ENCODE data around the gene TNFSF13.
A peak's percentile ranks its signal among the peaks of the same experiment; 100 is the strongest.

TNFSF13 gene

GRCh38 chr17:7553356-7553755, 5.2 kb upstream of the TNFSF13 start:
- DNase-seq = no peak

DNA sequence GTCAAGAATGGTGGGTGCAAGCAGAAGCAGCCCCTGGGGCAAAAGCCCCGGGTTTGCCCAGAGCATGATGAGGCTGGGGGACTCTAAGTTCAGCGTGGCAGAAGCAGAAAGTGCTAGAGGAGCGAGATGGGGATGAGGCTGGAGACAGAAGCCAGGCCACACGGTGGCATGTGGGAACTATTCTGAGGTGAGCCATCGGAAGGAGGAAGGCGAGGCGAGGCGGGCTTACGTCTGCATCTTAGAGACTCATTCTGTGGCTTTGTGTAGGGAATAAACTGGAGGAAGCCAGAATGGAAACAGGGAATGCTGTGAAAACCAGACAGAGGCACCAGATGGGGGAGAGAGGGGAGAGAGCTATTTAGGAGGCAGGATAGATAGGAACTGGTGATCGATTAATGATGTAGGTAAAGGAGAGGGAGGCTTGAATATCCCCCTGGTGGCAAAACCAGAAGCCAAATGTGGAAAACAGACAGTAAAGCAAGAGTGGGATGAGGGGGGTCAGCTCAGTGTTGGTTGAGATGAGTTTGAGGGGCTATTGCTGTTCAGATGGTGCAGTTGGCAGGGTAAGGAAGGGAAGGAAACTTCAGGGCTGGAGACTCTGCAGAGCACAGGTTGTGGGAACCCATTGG, 3.1 kb upstream of the TNFSF13 start:
- no peak for DNase-seq

DNA sequence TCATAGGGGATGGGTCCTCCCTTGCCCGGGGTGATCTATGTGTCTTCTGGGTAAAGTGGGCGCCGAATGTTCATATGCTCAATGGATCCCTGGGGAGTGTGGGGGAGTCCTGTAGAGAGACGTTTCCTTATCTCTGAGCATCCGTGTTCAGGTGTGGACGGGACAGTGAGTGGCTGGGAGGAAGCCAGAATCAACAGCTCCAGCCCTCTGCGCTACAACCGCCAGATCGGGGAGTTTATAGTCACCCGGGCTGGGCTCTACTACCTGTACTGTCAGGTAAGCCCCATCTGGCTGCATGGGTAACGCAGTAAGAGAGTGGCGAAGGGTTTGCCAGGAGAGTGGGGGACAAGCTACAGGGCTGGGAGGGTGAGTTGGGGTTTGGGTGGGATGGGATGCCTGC, 1.9 kb upstream of the TNFSF13 start:
- no peak for DNase-seq

- no peak for DNase-seq
Measured at GRCh38 chr17:7557147-7557764, 1.3 kb upstream of the TNFSF13 start.

GRCh38 chr17:7557775-7558543, 591 bp upstream of the TNFSF13 start:
- no peak for DNase-seq

- DNase-seq = no peak
Measured at GRCh38 chr17:7559320-7560171, 996 bp downstream of the TNFSF13 start.

DNA sequence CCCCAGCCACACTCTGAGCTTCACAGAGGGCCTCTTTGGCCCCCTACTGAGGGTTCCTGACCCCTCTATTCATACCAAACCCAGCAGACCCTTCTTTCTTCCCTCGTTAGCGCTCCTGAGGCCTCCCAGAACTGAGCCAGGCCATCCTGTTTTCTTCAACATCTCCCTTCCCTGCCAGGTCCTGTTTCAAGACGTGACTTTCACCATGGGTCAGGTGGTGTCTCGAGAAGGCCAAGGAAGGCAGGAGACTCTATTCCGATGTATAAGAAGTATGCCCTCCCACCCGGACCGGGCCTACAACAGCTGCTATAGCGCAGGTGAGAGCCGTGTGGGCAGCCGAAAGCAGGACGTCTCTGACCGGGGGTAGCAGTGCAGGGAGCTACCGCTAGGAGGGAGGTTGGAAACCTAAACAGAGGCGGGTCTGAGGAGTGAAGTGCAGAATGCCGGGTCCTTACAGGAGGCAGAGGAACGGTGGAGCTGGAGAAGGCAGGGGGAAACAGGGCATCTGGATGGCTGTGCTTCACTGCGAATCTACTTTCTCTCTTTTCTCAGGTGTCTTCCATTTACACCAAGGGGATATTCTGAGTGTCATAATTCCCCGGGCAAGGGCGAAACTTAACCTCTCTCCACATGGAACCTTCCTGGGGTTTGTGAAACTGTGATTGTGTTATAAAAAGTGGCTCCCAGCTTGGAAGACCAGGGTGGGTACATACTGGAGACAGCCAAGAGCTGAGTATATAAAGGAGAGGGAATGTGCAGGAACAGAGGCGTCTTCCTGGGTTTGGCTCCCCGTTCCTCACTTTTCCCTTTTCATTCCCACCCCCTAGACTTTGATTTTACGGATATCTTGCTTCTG, 1.9 kb downstream of the TNFSF13 start:
- DNase-seq = no peak

DNA sequence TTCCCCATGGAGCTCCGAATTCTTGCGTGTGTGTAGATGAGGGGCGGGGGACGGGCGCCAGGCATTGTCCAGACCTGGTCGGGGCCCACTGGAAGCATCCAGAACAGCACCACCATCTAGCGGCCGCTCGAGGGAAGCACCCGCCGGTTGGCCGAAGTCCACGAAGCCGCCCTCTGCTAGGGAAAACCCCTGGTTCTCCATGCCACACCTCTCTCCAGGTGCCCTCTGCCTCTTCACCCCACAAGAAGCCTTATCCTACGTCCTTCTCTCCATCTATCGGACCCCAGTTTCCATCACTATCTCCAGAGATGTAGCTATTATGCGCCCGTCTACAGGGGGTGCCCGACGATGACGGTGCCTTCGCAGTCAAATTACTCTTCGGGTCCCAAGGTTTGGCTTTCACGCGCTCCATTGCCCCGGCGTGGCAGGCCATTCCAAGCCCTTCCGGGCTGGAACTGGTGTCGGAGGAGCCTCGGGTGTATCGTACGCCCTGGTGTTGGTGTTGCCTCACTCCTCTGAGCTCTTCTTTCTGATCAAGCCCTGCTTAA, 2.6 kb downstream of the TNFSF13 start:
- DNase-seq = peak; percentile 83

- peak; percentile 84 for DNase-seq
Measured at GRCh38 chr17:7561589-7562207, 3.1 kb downstream of the TNFSF13 start, which contains the start of gene SENP3. Gene SENP3 (plus strand): TSS chr17:7561919. CDS start chr17:7563077, 1,158 bp downstream.

- no peak for DNase-seq
Measured at GRCh38 chr17:7562208-7562605, 3.7 kb downstream of the TNFSF13 start.

- no peak for DNase-seq
Measured at GRCh38 chr17:7563115-7563869, 4.7 kb downstream of the TNFSF13 start.

GRCh38 chr17:7569571-7569970, 11.0 kb downstream of the TNFSF13 start:
- no peak for DNase-seq

- no peak for DNase-seq
Measured at GRCh38 chr17:7570351-7570750, 11.8 kb downstream of the TNFSF13 start.

- no peak for DNase-seq
Measured at GRCh38 chr17:7572338-7572587, 13.7 kb downstream of the TNFSF13 start.

DNA sequence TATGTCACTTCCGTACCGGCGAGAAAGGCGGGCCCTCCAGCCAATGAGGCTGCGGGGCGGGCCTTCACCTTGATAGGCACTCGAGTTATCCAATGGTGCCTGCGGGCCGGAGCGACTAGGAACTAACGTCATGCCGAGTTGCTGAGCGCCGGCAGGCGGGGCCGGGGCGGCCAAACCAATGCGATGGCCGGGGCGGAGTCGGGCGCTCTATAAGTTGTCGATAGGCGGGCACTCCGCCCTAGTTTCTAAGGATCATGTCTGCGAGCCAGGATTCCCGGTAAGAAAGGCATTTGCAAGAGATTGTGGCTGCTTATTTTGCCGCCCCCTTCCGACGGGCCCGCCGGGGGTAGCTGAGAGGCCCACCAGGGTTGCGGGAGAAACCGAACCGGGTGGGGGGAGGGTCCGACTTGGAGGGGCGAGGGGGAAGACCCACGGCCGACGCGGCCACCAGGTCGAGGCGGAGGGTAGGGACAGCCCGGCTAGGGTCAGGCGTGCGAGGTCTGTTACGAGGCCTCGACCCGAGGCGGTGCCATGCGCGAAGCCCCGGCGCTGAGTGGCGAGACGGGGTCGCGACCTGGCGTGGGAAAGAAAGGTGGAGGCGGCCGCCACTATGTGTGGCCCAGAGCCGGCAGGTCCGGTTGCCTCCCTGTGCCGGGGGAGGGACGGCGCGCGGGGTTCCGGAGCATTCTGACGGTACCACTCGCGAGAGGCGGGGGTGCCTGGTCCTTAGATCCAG, 14.2 kb downstream of the TNFSF13 start:
- peak; percentile 99 for DNase-seq

DNA sequence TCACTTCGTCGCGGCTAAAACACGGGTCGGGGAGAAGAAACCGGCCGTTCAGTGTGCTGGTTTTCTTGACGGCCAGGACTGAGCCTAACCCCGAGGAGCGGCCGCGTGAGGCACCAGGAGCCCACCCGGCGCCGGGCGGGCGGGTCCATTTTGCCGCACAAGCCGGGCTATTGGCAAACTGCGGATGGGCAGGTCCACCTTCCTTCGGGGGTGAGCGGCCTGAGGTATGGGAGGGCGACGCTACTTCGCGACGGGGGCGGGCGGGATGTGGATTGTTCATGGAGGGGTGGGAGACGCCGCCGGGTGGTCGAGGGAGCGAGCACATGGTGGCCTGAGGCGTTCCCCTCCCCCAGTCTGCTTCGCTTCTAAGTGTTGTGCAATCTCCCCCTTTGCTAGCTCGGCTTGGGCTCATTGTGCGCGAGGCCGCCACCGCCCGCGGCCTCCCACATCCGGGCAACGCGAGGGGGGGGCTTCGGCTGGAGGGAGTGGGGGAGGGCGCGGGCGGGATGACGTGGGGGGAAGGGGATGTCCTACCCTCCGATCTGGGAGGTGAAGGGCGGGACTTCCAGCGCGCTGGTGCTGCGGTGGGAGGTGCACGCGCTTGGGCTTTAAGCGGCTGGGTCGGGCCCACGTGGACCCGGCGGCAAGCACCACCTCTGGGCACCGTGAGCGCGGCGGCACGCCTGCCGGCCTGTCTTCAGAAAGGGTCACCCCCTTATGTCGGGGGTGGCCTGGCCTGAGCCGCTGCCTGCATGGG, 15.0 kb downstream of the TNFSF13 start:
- peak; percentile 62 for DNase-seq

- DNase-seq = no peak
Measured at GRCh38 chr17:7574176-7574953, 15.8 kb downstream of the TNFSF13 start.

DNA sequence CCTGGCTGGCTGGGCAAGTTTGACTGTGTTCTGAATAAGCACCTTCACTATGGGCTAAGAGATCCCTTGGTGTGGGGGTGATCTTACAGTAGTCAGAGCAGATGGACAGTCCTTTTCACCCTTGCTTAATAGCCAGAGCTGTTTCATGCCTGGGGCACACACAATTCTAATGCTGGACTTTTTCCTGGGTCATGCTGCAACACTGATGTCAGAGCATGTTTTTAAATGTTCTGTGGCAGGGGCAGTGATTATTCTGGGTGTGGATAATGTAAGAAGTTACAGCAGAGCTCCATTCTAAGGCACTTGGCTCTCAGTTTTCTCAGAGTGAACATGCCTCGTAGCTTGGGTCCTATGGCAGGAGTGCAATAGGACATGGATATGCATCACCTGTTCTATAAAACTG, 16.9 kb downstream of the TNFSF13 start:
- no peak for DNase-seq

- DNase-seq = no peak
Measured at GRCh38 chr17:7575959-7576358, 17.4 kb downstream of the TNFSF13 start.

Data from T1000 (cell line).